ENCODE measurements around the gene CAPG.

The CAPG gene

GRCh38 chr2:85409845-85410583, at the start of gene CAPG:
CAPG (minus strand) TSS chr2:85410366; CDS start chr2:85402145, 8,221 bp downstream.
- peak within 1 kb of the TSS; percentile 12 to 41 (median 32) for H3K4me3 ChIP-seq
- peak within 1 kb of the TSS in 20 of 21 experiments; percentile 71 to 92 (median 83) for H3K27ac ChIP-seq

GRCh38 chr2:85459771-85460170, 49.6 kb upstream of the CAPG start:
- H3K4me3 ChIP-seq = no peak overlapping the region
- H3K27ac ChIP-seq = no peak overlapping the region

GRCh38 chr2:85458601-85459563, 48.7 kb upstream of the CAPG start:
- Histone ChIP-seq H3K4me3 (no peak overlapping the region), H3K27ac (peak overlapping the region in 9 of 21 experiments; percentile 27 to 56 (median 40))

GRCh38 chr2:85457877-85458316, 47.7 kb upstream of the CAPG start:
- peak overlapping the region in 6 of 21 experiments; percentile 27 to 56 (median 40) for H3K27ac ChIP-seq
- H3K4me3 ChIP-seq = no peak overlapping the region

GRCh38 chr2:85457043-85457442, 46.9 kb upstream of the CAPG start:
- Histone ChIP-seq H3K4me3 (no peak overlapping the region), H3K27ac (peak overlapping the region in 4 of 21 experiments; percentile 1 to 65 (median 48))

- Histone ChIP-seq H3K4me3 (no peak overlapping the region), H3K27ac (no peak overlapping the region)
Observed at GRCh38 chr2:85455552-85456090, 45.5 kb upstream of the CAPG start.

GRCh38 chr2:85453571-85453970, 43.4 kb upstream of the CAPG start:
- no peak overlapping the region for H3K27ac ChIP-seq
- no peak overlapping the region for H3K4me3 ChIP-seq

- no peak overlapping the region for H3K4me3 ChIP-seq
- no peak overlapping the region for H3K27ac ChIP-seq
Observed at GRCh38 chr2:85452237-85452636, 42.1 kb upstream of the CAPG start.

- no peak overlapping the region for H3K27ac ChIP-seq
- no peak overlapping the region for H3K4me3 ChIP-seq
Observed at GRCh38 chr2:85449214-85449588, 39.0 kb upstream of the CAPG start.

GRCh38 chr2:85448461-85449213, 38.5 kb upstream of the CAPG start:
- no peak overlapping the region for H3K27ac ChIP-seq

GRCh38 chr2:85447222-85447585, 37.0 kb upstream of the CAPG start:
- Histone ChIP-seq H3K4me3 (no peak overlapping the region), H3K27ac (peak overlapping the region in 1 of 21 experiments; percentile 21)

More at GRCh38 chr2:85448461-85449213, 38.5 kb upstream of the CAPG start:
- no peak overlapping the region for H3K4me3 ChIP-seq

- H3K27ac ChIP-seq = peak overlapping the region in 10 of 21 experiments; percentile 16 to 75 (median 52)
Observed at GRCh38 chr2:85446296-85447221, 36.4 kb upstream of the CAPG start.

GRCh38 chr2:85445316-85446295, 35.4 kb upstream of the CAPG start:
- peak overlapping the region in 12 of 21 experiments; percentile 16 to 75 (median 51) for H3K27ac ChIP-seq
- no peak overlapping the region for H3K4me3 ChIP-seq

More at GRCh38 chr2:85446296-85447221, 36.4 kb upstream of the CAPG start:
- H3K4me3 ChIP-seq = no peak overlapping the region

GRCh38 chr2:85444629-85445172, 34.5 kb upstream of the CAPG start:
- H3K27ac ChIP-seq = peak overlapping the region in 1 of 21 experiments; percentile 31
- no peak overlapping the region for H3K4me3 ChIP-seq

GRCh38 chr2:85441864-85442263, 31.7 kb upstream of the CAPG start:
- H3K4me3 ChIP-seq = no peak overlapping the region
- H3K27ac ChIP-seq = peak overlapping the region in 1 of 21 experiments; percentile 45

GRCh38 chr2:85440729-85441128, 30.6 kb upstream of the CAPG start:
- H3K27ac ChIP-seq = no peak overlapping the region
- no peak overlapping the region for H3K4me3 ChIP-seq

GRCh38 chr2:85439986-85440385, 29.8 kb upstream of the CAPG start:
- peak overlapping the region in 6 of 21 experiments; percentile 10 to 96 (median 80) for H3K27ac ChIP-seq
- H3K4me3 ChIP-seq = no peak overlapping the region
